Loucy (cell line): ENCODE results near the gene COPE.

Experiments used
- CTCF ChIP-seq: fragments of 200-600 bp; sonication (generic); conservative IDR thresholded peaks from 2 replicates; pipeline ENCODE4 v1.5.1; 2014; ENCODE audit warnings: mild to moderate bottlenecking, antibody characterized with exemption, low read length
- EZH2phosphoT487 ChIP-seq: fragments of 200-600 bp; IDR thresholded peaks from 2 replicates; pipeline ENCODE4 v1.6.1; 2018; ENCODE audit warnings: antibody characterized with exemption, mild to moderate bottlenecking, moderate library complexity, borderline replicate concordance

- no peak for TF ChIP-seq CTCF
- no peak for TF ChIP-seq EZH2phosphoT487
These were observed 10.1 kb upstream of the COPE start for GRCh38 chr19:18929311-18929710.
